Middle frontal gyrus (tissue), 1 donor: Measurements from ENCODE around the gene SNX5.

Source experiments
- DNase-seq: peaks from one replicate; pipeline ENCODE4 v3.0.0-alpha.2; 2015; ENCODE audit warnings: low spot score; ENCODE audit errors: extremely low spot score

Gene SNX5

DNA sequence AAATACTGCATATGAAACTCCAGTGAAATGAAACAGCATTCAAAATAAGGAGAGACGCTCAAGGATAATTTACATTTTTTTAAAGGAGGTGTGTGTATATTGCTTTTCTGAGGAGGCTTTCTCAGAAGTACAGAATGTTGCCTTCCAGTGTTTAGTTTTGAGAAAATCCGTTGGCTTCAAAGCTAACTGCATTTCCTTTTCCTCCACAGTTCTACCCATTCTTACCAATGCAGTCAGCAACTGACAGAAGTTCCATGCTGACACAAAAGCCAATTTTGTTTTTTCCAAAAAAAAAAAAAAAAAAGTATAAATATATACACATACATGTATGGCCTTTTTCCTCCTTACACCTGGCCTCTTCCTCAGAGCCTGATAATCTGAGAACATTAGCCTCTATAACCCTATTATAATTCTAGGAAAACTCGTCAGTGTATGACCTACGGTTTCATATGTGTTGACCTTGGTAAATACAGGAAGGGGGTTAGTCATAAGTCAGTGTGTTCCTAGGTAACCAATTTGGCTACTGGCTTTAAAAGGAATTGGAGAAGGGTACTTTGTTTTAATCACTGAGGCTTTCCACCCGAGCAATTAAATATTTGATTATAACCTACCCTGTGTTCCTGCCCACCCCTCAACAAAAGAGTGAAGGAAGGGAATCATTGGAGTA lies 24.4 kb upstream of the SNX5 start:
- DNase-seq: no peak

DNA sequence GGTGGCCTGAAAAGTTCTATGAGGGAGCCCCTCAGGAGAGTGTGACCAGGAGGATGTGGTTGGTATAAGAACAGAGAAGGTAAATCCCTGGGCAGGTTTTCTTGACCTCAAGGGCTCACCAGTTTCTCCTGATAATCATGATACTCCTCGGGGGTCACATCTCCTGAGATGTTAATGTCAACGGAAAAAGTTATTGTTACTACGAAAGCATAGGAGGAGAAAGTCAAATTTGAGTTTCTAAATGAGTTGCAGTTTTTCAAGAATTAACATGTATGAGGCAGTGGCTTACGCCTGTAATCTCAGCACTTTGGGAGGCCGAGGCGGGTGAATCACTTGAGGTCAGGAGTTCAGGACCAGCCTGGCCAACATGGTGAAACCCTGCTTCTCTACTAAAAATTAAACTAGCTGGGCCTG lies 23.6 kb upstream of the SNX5 start:
- DNase-seq: no peak

DNA sequence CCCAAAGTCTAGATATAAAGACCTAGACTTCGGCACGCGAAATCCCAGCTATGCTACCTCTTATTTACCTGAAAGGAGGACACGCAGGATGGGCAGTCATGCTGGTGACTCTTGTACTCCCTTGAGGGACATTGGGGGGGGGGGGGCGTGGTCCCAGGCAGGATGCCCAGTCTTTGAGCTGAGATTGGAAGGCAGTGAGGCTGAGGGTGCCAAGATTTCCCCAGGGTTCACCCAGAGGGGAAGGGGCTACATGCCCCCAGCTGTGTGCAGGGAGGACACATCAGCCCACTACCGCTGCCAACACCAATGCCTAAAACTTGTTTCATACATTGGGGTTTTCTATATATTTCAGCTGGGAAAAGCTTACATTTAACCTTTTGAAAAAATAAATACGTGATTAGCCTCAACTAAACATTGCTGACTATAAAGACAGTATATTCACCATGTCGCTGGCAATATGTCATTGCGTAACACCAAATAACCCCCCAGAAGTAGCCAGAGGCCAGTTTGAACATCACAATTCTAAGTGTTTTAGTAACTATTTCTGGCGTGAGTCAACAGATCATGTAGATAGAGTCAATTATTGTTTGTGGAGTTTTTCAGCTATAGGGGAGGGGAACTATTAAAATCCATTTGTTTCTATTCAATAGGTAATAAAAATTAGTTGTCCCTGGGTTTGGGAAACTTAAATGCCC lies 21.8 kb upstream of the SNX5 start:
- no peak for DNase-seq

DNA sequence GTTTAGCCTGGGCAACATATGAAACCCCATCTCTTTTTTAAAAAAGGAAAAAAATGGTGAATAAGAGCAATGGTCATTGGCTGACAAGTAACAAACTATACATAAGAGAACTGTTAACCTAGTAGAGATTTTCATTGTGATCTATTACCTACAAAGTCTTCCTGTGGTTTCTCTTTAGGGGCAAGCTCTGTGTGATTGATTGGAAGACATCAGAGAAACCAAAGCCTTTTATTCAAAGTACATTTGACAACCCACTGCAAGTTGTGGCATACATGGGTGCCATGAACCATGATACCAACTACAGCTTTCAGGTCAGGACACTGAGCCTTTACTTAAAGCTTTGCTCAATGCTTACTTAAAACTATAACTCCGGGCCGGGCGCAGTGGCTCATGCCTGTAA lies 19.4 kb upstream of the SNX5 start:
- DNase-seq: no peak

DNA sequence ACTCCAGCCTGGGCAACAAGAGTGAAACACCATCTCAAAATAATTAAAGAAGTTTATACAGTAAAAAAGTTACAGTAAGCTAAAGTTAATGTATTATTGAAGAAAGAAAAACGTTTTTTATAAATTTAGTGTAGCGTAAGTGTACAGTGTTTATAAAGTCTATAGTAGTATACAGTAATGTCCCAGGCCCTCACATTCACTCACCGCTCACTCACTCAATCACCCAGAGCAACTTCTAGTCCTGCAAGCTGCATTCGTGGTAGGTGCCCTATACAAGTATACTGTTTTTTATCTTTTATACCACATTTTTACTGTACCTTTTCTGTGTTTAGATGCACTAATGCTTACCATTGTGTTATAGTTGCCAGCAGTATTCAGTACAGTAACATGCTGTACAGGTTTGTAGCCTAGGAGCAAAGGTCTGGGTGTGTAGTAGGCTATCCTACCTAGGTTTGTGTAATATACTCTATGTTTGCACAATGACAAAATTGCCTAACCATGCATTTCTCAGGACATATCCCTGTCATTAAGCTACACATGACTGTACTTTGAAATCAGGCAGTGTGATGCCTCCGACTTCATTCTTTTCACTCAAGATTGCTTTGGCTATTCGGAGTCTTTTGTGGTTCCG lies 16.9 kb upstream of the SNX5 start:
- DNase-seq: no peak

DNA sequence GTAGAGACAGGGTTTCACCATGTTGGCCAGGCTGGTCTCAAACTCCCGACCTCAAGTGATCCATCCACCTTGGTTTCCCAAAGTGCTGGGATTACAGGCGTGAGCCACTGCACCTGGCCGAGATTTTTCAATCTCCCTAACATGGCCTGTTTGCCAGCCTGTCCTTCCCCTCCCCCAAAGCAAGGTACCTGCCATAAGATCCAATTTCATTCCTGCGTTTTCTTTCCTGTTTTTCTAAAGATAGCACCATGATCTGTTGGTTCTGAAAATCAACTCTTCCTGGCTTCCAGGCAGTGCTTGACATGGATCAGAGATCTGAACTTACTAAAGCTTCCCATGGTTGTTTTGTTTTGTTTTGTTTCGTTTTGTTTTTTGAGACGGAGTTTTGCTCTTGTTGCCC lies 7.7 kb upstream of the SNX5 start:
- DNase-seq: no peak

DNA sequence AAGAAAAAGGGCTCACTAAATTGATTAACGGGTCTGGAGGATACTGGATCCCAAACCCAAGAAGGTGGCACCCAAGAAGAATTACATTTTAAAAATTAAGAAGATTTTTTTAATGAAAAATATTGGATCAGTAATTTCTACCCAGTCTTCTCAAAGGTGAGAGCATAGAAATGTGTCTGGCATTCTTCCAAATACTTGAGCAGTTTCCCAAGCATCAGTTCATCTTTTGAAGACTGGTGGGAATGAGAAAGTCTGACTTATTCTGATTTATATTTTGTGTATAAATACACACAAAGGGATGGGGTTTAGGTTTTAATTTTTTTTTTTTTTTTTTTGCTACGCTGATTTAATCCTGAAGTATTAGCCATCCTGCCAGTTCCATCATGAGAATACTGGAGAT lies 3.5 kb upstream of the SNX5 start:
- DNase-seq: no peak

DNA sequence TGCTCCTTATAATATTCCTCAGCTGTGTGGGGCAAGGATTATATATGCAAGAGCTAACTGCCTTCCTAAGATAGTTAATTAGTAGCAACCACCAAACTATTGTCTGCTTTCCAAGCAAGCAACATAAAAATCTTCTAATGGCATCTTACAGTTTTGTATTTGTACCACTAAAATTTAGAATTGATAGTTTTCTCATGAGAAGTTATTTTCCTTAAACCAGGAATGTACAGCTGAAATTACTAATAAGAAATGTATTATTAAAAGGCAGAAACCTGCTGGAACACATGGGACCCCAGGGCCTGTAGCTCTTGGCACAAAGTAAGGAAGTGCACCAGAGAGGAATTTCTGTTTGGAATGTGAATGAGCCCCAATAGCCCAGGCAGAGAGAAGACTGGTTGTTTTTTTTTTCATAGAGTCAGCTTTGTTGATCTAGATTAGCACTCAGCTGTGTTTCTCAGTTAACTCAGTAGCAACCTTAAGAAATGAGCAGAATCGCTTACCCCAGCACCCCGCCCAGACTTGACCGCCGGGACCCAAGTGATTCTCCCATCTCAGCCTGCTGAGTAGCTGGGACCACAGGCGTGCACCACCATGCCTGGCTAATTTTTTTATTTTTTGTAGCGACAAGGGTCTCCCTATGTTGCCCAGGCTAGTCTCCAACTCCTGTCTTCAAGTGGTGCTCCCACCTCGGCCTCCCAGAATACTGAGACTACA lies 2.9 kb upstream of the SNX5 start:
- no peak for DNase-seq

DNA sequence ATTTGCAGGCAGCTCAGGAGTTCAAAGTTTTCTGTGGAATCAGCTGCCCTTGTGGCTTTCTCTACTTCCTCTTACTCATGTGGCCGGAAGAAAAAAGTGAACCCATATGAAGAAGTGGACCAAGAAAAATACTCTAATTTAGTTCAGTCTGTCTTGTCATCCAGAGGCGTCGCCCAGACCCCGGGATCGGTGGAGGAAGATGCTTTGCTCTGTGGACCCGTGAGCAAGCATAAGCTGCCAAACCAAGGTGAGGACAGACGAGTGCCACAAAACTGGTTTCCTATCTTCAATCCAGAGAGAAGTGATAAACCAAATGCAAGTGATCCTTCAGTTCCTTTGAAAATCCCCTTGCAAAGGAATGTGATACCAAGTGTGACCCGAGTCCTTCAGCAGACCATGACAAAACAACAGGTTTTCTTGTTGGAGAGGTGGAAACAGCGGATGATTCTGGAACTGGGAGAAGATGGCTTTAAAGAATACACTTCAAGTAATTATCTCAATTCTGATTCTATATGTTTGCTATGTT lies 1.4 kb upstream of the SNX5 start:
- DNase-seq: no peak

DNA sequence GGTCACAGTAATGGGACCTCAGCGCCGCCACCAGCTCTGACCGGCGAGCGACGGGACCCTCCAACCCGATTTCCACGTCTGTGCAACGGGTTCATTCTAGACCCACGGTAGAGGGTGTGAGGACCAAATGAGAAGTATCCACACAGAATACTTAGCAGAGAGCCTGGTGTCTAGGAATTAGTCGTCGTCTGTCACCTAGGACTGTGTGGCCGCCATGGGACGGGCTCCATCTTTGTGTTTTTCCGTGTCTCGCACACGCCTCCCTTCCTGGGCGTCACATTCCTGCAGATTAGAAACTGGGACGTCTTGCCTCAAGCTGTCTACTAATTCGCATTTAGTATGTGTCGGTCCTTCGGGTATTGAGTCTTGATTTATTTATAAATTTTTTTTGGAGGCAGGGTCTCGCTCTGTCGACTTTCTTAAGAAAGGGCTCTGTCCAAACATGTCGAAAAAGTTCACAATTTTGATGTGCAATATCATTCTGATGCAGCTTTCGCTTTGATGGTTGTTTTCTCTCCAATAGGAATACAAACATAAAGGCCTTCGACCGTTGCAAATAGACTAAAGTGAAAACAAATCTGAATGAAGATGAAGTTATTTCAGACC lies 787 bp upstream of the SNX5 start:
- DNase-seq: no peak

DNA sequence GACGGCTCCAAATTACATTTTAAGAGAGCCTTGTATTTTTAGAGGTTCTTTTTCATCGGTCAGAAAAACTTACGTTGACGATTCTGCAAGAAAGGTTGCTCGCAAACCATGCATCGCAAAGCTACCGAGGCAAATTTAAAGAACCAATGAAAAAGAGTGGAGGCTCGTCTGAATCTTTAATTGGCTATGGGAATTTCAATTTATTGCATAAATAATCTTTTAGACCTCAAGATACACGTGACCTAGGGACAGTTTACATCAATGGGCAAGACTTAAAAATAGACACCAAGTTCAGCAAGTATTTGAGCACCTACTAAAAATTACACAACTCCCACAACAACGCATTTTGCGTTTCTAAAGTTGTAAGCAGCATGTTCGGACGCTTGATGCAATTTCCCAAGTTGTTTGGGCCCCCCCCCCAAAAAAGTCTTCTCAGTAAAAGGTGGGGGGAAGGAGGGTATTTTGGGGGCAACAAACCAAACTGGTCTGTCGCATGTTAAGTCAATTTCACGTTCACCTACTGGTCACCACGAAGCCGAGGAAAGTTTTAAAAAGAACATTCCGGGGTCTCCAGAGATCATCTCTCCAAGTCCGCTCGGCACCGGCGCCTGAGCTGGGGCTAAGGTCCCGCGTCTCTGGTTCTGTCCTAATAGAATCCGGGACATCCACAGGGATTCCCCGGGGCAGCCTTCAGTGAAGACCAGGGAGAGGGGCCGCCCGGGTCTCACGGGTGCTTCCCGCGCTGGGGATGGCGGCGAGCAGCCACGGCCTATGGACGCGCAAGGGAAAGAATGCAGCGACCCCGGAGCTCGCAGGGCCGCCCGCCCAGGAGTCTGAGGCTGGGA lies 851 bp downstream of the SNX5 start:
- no peak for DNase-seq

DNA sequence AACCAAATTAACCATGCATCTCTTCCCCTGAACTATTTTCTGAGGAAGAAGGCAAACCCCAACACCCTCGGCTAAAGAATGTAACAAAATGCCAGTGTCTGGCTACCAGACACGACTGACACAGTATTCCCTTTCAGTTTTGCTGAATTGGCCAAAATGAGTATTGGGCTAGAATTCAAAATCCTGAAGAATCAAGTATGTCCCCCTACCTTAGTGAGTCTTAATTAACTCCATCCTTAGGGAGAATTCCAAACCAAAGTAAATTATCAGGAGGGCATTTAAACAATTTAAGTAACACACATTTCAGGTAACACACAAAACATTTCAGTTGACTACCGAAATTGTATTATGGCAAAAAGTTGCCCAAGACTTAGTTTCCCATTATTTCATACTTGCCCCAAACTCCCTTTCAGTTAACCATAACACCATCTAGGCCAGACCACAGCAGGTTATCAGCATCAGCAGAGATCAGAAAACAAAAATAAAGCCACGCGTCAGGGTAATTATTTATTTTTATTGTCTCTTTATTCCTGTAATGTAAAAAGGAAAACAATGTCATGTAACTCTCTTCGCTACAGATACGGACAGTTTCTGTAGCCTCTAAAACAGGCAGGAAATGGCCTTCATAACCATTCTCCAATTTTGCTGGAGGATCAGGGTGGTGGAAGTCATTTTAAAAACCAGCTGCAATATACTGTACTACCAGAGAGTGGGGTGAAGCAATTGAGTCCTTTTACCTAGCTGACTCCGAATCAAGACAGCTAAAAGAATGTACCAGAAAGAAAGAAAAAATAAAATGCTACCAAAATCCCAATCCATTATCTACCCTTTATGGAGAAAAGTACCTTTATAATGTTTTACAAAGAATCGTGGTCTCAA lies 1.9 kb downstream of the SNX5 start:
- DNase-seq: no peak

DNA sequence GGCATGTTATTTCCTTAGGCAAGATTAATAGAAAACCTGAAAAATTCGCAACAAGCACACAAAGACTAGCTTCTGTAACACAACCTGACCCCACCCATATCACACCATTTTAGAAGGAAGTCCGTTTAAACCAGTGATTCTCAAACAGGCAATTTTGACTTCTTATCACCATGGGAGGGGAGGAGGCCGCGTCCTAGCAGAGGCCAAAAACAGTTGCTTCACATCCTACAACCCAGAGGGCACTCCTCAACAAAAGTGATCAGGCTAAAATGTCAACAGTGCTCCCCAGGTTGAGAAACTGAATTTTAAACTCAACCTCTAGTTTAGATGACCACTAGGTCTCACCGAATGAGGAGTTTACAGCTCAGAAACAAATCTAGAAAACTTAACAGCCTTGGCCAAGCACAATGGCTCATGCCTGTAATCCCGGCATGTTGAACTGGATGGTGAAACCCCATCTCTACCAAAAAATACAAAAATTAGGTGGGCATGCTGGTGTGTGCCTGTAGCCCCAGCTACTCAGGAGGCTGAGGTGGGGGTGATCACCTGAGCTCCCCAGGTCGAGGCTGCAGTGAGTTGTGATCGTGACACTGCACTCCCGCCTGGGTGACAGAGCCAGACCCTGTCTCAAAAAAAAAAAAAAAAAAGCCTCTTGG lies 3.4 kb downstream of the SNX5 start:
- no peak for DNase-seq

DNA sequence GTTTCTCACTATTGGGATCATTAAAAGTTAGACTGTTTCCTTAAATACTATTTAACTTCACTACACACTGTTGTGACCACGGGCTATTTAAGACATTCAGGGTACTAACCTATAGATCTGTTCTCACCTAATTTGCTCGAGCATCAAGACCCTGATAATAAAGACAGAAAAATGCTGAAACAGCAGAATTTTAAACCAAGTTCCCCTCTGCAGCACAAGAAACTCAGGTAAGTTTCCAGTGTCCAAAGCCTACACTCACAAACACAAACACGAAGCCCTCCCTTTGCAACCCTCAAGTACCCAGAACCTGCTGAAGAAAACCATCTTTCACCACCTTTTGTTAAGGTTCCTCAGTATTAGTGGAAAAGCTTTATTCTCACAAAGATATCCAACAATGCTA lies 4.0 kb downstream of the SNX5 start:
- no peak for DNase-seq

DNA sequence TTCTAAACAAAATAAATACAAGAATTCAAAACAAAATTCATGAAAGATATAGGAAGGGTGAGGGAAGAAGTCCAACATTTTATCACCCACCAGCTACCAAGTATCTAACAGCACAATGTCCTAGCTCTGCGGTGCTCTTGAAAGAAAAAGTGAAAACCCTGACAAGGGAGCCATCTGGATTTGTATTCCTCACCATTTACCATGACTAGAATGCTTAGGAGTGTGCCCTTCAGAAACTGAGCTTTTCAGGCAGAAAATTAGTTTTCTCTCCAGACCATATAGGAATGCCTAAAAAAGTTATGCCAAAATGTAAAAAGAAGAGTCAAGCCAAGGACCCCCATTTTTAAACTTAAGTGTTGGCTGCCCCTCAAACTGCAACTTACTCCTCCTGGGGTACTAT lies 4.5 kb downstream of the SNX5 start:
- DNase-seq: no peak

DNA sequence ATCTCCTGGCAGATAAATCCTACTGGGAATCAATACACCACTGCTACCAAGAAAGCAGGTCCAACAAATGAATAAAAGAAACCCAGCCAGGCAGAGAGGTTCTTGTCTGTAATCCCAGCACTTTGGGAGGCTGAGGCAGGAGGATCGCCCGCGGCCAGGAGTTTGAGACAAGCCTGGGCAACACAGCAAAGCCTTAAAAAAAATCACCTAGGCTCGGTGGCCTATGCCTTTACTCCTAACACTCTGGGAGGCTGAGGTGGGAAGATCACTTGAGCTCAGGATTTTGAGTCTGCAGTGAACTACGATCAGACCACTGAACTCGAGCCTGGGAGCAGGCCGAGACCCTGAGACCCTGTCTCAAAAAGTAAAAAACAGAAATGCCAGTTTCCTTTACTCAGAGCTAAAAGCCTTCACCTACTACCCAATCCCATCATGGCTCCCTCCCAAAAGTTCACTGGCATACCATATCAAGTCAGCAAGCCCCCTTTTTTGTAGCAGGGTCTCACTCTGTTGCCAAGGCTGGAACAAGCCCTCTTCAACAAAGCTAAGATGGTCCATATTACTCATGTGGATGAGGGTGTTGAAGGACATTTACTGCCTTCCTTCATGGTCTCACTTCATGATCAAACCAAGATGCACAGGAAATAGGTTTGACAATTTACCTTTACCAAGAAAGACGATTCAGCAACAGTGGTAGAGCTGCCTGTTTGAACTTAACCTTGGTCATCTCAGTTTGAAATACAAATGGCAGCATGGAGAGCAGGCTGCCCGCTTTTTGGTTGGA lies 5.3 kb downstream of the SNX5 start:
- DNase-seq: no peak

DNA sequence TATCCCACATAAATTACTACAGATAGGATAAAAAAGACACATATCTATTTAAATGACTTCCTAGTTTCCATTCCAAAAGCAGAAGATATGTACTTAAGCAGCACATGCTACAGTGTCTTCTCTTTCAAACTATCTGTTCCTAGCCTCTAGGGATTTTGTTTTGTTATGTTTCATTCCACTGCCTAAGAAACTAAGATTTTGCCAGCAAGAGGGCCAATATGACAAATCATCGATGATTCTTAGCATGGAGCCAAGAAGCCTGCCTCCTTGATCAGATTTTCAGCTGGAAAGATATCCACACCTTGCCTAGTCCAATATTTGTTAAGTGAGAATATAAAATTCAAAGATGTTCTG lies 7.0 kb downstream of the SNX5 start:
- no peak for DNase-seq

DNA sequence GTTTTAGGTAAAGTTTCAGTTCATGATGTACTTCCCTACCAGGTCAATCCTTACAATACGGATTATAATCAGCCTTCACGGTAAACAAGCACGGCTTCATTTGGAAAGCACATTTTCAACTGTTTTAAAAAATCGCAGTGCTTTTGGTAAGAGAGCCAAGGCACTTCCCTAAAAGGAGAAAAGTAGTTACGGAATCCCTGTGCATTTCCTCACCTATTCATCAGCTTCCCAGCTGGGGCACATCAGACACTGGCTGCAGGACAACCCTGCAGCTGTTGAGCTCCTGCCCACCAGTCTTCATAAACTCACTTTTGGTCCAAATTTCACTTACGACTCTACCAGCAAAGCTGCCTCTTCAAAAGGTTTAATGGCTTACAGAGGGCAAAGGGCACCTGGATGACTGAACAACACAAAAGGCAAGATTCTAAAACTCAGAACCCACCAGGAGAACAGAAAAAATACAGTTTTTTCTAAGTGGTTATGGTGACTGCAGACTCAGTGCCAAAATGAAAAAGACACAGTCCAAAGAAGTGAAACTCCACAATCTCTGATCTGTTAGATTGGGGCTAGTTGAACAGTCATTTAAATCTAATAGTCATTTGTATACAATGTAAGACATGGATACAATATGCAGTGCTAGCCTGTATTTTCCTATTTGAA lies 7.5 kb downstream of the SNX5 start:
- no peak for DNase-seq
